Fibroblast of villous mesenchyme (primary cell): ENCODE measurements around the gene PKIG. TPM values are rescaled to one million over a fixed set of nuclear protein-coding genes. Genes with fewer than 3 reads are reported as not detected.
A peak's percentile ranks its signal among the peaks of the same experiment; 100 is the strongest.

Experiments
- DNase-seq: peaks from one replicate; pipeline ENCODE4 v3.0.0-alpha.2; 2010; ENCODE audit warnings: low read depth
- H3K4me3 ChIP-seq: 2 replicates; pipeline ENCODE4 v1.5.1; 2011; ENCODE audit warnings: low read depth, mild to moderate bottlenecking, low read length
- total RNA-seq: library from RNA; depleted of rRNA; stranded (reverse); fragments of >200 nt; gene quantifications from 2 replicates; pipeline ENCODE4 v1.2.3, GENCODE V29; 2012
- TF ChIP-seq, protein P1 (sequence below): IDR thresholded peaks from 2 replicates; pipeline ENCODE4 v1.5.1; 2012; ENCODE audit warnings: low read depth, mild to moderate bottlenecking, low read length; ENCODE audit not compliant: insufficient read depth

PKIG gene
- total RNA-seq, 1 donor = 160 TPM

DNA sequence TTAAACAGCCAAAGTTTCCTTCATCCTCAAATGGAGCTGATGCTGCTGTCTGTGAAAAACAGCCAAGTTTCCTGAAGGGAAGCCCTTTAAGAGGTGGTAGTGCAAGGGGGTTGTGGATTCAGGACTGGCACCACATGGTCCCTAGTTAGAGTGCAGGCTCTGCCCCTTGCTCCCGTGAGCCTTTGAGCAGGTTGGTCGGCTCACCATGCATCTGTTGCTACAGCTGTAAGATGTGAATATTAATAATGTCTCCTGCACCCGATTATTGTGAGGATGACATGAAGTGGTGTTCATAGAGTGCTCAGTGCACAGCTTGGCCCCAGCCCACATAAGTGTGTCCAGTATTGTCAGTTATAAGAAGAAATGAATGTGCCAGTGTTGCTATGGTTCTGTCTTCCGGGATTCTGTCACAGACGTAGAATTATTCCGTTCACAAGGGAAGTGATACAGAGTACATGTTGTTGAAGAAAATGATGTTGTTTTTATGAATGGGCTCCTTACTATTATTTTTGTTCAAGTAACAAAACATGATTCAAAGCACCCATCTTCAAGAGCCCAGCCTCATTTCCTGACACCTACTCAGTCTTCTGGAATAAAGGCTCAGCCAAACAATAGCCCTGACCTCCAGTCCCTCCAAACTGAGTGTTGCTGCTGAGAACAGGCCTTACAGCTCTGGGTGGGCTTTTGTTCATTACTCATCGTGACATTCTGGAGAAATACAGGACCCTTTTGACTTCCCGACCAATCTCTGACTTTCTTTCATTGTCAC lies 2.9 kb upstream of the PKIG start:
- no peak for DNase-seq
- TF ChIP-seq, protein P1, sequence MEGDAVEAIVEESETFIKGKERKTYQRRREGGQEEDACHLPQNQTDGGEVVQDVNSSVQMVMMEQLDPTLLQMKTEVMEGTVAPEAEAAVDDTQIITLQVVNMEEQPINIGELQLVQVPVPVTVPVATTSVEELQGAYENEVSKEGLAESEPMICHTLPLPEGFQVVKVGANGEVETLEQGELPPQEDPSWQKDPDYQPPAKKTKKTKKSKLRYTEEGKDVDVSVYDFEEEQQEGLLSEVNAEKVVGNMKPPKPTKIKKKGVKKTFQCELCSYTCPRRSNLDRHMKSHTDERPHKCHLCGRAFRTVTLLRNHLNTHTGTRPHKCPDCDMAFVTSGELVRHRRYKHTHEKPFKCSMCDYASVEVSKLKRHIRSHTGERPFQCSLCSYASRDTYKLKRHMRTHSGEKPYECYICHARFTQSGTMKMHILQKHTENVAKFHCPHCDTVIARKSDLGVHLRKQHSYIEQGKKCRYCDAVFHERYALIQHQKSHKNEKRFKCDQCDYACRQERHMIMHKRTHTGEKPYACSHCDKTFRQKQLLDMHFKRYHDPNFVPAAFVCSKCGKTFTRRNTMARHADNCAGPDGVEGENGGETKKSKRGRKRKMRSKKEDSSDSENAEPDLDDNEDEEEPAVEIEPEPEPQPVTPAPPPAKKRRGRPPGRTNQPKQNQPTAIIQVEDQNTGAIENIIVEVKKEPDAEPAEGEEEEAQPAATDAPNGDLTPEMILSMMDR = no peak
- no peak overlapping the region for H3K4me3 ChIP-seq

DNA sequence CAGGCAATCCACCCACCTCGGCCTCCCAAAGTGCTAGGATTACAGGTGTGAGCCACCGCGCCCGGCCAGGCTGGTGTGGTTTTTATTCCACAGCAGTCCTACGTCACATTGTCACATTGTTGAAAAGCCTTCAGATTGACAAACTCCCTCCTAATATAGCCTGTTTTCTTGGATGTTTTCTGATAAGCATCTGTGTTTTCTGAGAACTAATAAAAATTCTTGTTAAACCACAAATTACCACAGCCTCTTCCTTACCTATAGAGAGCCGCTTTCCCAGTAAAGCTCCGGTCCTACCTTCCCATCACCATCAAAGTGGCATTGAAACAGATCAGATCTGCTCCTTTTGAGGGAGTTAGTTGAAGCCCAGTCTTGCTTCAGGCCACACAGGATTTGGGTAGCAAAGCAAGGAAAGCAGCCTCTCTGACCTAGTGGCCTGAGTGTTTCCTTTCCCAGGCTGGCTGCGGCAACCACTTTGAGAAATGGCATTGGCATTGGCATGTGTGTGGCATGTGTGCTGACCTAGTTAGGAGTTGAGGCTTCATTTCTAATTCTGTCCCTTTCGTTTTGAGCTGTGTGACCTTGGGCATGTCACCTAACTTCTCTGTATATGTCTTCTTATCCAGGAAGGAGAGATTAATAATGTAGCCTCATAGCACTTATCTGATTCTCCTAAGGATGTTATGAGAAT lies 1.7 kb upstream of the PKIG start:
- peak; percentile 57 for DNase-seq
- no peak overlapping the region for H3K4me3 ChIP-seq
- TF ChIP-seq, protein P1 = no peak

DNA sequence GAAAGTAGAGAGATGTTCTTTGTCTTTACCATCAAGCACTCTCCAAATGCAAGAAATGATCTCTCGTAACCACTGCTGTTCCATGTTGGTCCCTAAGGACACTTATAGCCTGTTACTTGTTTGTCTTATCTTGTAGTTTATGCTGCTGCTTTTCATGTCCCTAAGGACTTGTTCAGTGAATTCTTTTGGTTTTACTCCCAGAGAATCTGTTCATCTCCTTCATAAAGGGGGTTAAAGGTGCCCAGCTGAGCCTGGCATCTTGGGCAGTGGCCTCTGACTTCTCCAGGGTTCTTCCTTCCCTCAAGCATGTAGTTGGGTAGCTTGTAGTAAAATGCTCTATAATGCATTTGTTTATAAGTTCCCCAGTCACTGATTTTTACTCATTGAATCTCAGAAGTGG lies 864 bp upstream of the PKIG start:
- TF ChIP-seq, protein P1 = no peak

DNA sequence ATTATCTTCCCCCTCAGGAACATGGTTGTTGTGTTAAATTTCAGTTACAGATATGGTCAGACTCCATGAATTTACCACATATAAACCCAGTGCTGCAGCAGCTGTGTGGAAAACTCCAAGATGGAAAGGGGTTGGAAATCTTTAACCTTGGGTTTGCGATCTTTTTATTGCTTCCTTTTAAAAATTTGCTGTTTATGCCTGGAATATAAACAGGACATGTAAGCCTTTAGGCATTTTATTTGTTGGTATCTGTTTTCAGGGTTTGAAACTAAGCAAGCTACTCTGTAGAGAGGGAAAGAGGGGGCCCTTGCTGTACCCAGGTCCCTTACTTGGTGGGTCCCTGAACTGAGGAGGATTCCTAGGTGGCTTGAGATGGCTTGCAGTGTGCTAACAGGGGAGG lies 778 bp downstream of the PKIG start:
- DNase-seq = peak; percentile 92
- TF ChIP-seq, protein P1 = no peak
- peak overlapping the region; percentile 76 for H3K4me3 ChIP-seq

More for the DNA sequence above, 864 bp upstream of the PKIG start:
- DNase-seq = peak; percentile 40
- no peak overlapping the region for H3K4me3 ChIP-seq

DNA sequence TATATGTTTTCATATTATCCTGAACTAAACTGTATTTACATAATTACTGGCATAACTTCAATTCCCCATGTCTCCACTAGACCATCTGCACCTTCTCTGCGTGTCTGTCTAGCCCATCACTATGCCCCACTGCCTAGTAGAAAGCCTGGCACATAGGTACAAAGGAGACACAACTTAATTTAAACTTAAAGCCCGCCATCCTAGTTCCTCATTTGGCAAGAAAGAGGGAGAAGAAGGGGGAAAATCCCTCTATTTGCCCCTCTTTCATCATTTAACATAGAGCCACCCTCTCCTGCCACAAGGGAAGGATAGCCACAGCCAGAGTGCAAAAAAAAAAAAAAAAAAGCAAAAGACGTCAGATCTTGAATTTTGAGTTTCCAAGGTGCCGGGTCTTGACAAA lies 1.8 kb downstream of the PKIG start:
- TF ChIP-seq, protein P1 = peak; percentile 5
- no peak for DNase-seq
- peak overlapping the region; percentile 76 for H3K4me3 ChIP-seq

DNA sequence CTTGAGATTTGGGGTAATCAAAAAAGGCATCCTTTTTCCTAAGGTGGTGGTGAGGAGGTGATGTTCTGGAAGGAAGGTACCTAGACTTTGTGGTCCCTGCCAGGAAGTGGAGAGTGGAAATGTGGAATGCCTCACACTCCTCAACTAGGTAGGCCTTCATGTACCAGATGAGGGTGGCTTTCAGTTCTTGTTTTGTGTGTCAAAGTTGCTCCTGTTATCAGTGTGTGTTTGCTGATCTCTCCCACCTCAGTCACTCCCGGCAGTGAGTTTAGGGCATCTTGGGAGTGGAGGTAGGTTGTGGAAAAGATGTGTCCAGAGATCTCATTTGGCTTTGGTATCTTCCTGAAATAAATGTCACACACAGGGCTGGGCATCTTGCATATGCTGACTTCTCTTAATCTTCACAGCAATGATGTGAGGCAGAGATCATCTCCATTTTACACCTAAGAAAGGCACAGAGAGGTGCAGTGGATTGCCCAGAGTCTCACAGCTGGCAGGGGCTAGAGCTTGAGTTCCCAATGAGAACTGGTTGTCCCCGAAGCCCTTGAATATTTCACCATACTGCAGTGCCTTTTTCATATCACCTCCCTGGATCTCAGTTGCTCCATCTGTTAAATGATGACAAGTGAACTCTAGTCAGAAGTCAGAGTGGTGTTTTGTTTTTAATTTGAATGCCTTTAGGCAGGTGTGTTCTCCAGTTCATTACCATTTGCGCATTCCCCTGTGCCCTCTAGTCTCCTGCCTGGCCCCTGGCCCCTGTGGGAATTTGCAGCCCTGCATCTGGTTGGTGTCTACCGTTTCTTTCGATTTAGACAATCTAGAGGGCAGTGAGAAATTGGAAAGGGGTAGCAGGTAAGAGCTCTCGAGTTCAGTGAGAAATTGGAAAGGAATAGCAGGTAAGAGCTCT lies 2.9 kb downstream of the PKIG start:
- TF ChIP-seq, protein P1 = no peak
- peak overlapping the region; percentile 76 for H3K4me3 ChIP-seq
- no peak for DNase-seq
